ENCODE measurements around the gene PHF12. TPM values are rescaled to one million over a fixed set of nuclear protein-coding genes. Genes with fewer than 3 reads are reported as not detected.

The PHF12 gene
- total and polyA plus RNA-seq, 2 of the 4 experiments (the other 2 are of a cell fraction): 24.4 to 25.6 TPM

GRCh38 chr17:28947639-28948038, 3.7 kb downstream of the PHF12 start:
- no peak overlapping the region for H3K4me3 ChIP-seq (ENCODE audit: insufficient read depth, low read depth, low read length)
- no CpG with 5 or more reads among the region's 3 CpGs for WGBS, 2 experiments (ENCODE audit: extremely low coverage in 2 of 2, insufficient read length in 1 of 2)
- no peak overlapping the region for H4K8ac ChIP-seq (ENCODE audit: low read depth in 2 of 2, low read length in 2 of 2)
- ATAC-seq (ENCODE audit: low read depth) (no peak), DNase-seq (no peak)
- H3K27ac ChIP-seq (ENCODE audit: insufficient read depth, low read length): no peak overlapping the region
- no peak overlapping the region for H3K18ac ChIP-seq (ENCODE audit: low read depth, low read length)
- H2BK5ac ChIP-seq (ENCODE audit: low read depth, low read length, poor library complexity, severe bottlenecking): peak overlapping the region; percentile 31
- H3K56ac ChIP-seq (ENCODE audit: extremely low read depth, insufficient read depth, low read length): no peak overlapping the region
- H3K36me3 ChIP-seq (ENCODE audit: control insufficient read depth, insufficient read depth, low read length): peaks cover 6% of the 10 kb centered on the region
- no peak overlapping the region for H2AK9ac ChIP-seq (replicated peaks; ENCODE audit: low read depth, low read length, poor library complexity)
- H3K79me1 ChIP-seq (ENCODE audit: low read depth in 1 of 2, low read length in 2 of 2): peaks cover 7 to 44% of the 10 kb centered on the region in 2 experiments; a peak in 3 of 4 replicates
- no peak overlapping the region for H2BK15ac ChIP-seq (ENCODE audit: low read depth, low read length)
- no peak overlapping the region for H2AK5ac ChIP-seq (ENCODE audit: low read depth, low read length)
- in situ Hi-C loops (cut with MboI; ENCODE audit: low sequenced_read_pairs): no loop called here
- ChIA-PET POLR2A (ENCODE audit: unreplicated experiment) (interaction anchor here (0.8 kb wide), 1 partner anchor 22 kb away, joined by 3 read pairs; no protein-coding TSS in a partner anchor), CTCF (interaction anchor here (0.6 kb wide), 1 partner anchor 9 kb away, joined by 9 read pairs; no protein-coding TSS in a partner anchor)
- H3K23ac ChIP-seq (ENCODE audit: low read depth, low read length): peak overlapping the region; percentile 82; the same call in 1 of the 2 replicates
- H3K4ac ChIP-seq (ENCODE audit: low read depth, low read length): no peak overlapping the region
- no peak overlapping the region for H3K9ac ChIP-seq (ENCODE audit: low read depth, low read length)
- no peak overlapping the region for H4K91ac ChIP-seq (ENCODE audit: insufficient read depth, low read depth, low read length)
- H2BK20ac ChIP-seq (ENCODE audit: low read depth, low read length): no peak overlapping the region
- H3K27me3 ChIP-seq (ENCODE audit: control insufficient read depth, insufficient read depth, low read length): no peaks in the 10 kb centered on the region
- peaks cover 68% of the 10 kb centered on the region for H4K20me1 ChIP-seq (ENCODE audit: insufficient read depth, low read length)
- no peak overlapping the region for H2AFZ ChIP-seq (replicated peaks; ENCODE audit: low read length, poor library complexity)
- no peak overlapping the region for H4K5ac ChIP-seq (ENCODE audit: low read depth, low read length)
- dilution Hi-C loops (cut with HindIII; ENCODE audit: low sequenced_read_pairs, unreplicated experiment): no loop called here
- TF ChIP-seq CHD1 (IDR thresholded peaks at IDR 0.05; ENCODE audit: low read depth, low read length): no peak
- TF ChIP-seq SMC3 (IDR thresholded peaks at IDR 0.05; ENCODE audit: low read depth, low read length): no peak
- no peak for TF ChIP-seq RFX5 (IDR thresholded peaks at IDR 0.05; ENCODE audit: low read depth, low read length)
- no peak for TF ChIP-seq MAFK (IDR thresholded peaks at IDR 0.05; ENCODE audit: low read depth, low read length)
- no peak for TF ChIP-seq RCOR1 (IDR thresholded peaks at IDR 0.05; ENCODE audit: insufficient replicate concordance, low read length)
- TF ChIP-seq CTCF (conservative IDR thresholded peaks at IDR 0.05; ENCODE audit: low read depth, low read length): no peak
- no peak for TF ChIP-seq RAD21 (IDR thresholded peaks at IDR 0.05; ENCODE audit: low read length)
- no peak for TF ChIP-seq BHLHE40 (IDR thresholded peaks at IDR 0.05; ENCODE audit: low read depth, low read length)
- no peak for TF ChIP-seq FOS (IDR thresholded peaks at IDR 0.05; ENCODE audit: low read depth, low read length)
- intact Hi-C loops (cut with micrococcal nuclease): loop anchor here (5.0 kb wide), 1 partner anchor 40 kb away; no protein-coding TSS in a partner anchor
- no peaks in the 10 kb centered on the region for H3K9me3 ChIP-seq (ENCODE audit: control insufficient read depth, insufficient read depth, low read length)
- peaks cover 13% of the 10 kb centered on the region for H3K4me1 ChIP-seq (ENCODE audit: control insufficient read depth, insufficient read depth, low read length)
- no TSS peak for BruUV-seq (replicated peaks)
- H2BK120ac ChIP-seq (ENCODE audit: low read depth, low read length): no peak overlapping the region
- peaks cover 17% of the 10 kb centered on the region for H3K9me1 ChIP-seq (ENCODE audit: insufficient read depth, low read length)
- no peak overlapping the region for H3K4me2 ChIP-seq (ENCODE audit: low read depth, low read length)
- no peak overlapping the region for H3K14ac ChIP-seq (replicated peaks; ENCODE audit: low read depth, low read length)
